Measurements from ENCODE around the gene C1orf56. TPM values are rescaled to one million over a fixed set of nuclear protein-coding genes. Genes with fewer than 3 reads are reported as not detected.
A peak's percentile ranks its signal among the peaks of the same experiment; 100 is the strongest.

Gene C1orf56
- total and polyA plus RNA-seq, 11 donors: 6.3 to 14.2 (median 7.8) TPM

- Histone ChIP-seq H3K9me3 (no peaks in the 10 kb centered on the region), H3K4me1 (peaks cover 6 to 68% (median 38%) of the 10 kb centered on the region in 12 donors), H3K4me3 (no peak overlapping the region), H3K36me3 (peaks cover 0 to 64% (median 57%) of the 10 kb centered on the region in 9 donors), H3K27ac (no peak overlapping the region), H3K27me3 (no peaks in the 10 kb centered on the region)
- no peak for DNase-seq
- TF ChIP-seq CTCF (IDR thresholded peaks at IDR 0.05): no peak
- no peak for TF ChIP-seq POLR2A (IDR thresholded peaks at IDR 0.05)
- no peak for ATAC-seq
- WGBS, 4 donors: 91 to 96% (median 95%) methylated on average over 3 of the region's 3 CpGs
- intact Hi-C loops (cut with DNase I): no loop called here
These were observed 47.1 kb upstream of the C1orf56 start for GRCh38 chr1:151000408-151000807.

GRCh38 chr1:151001602-151002001 is 45.9 kb upstream of the C1orf56 start:
- Histone ChIP-seq H3K36me3 (peaks cover 0 to 62% (median 57%) of the 10 kb centered on the region in 9 donors), H3K9me3 (no peaks in the 10 kb centered on the region), H3K4me1 (peaks cover 6 to 71% (median 35%) of the 10 kb centered on the region in 12 donors), H3K4me3 (no peak overlapping the region), H3K27me3 (no peaks in the 10 kb centered on the region), H3K27ac (peak overlapping the region in 1 of 12 donors; percentile 64)
- WGBS, 4 donors: 51 to 68% (median 62%) methylated on average over 4 of the region's 4 CpGs
- DNase-seq (no peak), ATAC-seq (no peak)
- TF ChIP-seq CTCF (IDR thresholded peaks at IDR 0.05): no peak
- TF ChIP-seq POLR2A (IDR thresholded peaks at IDR 0.05): no peak
- intact Hi-C loops (cut with DNase I): no loop called here

- intact Hi-C loops (cut with DNase I): no loop called here
- Histone ChIP-seq H3K27me3 (no peaks in the 10 kb centered on the region), H3K4me1 (peaks cover 7 to 75% (median 38%) of the 10 kb centered on the region in 12 donors), H3K27ac (peak overlapping the region in 4 of 12 donors; percentile 7 to 64 (median 34)), H3K36me3 (peaks cover 0 to 57% (median 54%) of the 10 kb centered on the region in 9 donors), H3K9me3 (no peaks in the 10 kb centered on the region), H3K4me3 (no peak overlapping the region)
- no peak for TF ChIP-seq CTCF (IDR thresholded peaks at IDR 0.05)
- no peak for TF ChIP-seq POLR2A (IDR thresholded peaks at IDR 0.05)
- ATAC-seq (no peak), DNase-seq (no peak)
- 58 to 66% (median 62%) methylated on average over 2 to 3 of the region's 3 CpGs for WGBS, 4 donors
These were observed 45.5 kb upstream of the C1orf56 start for GRCh38 chr1:151002051-151002450.

- H3K36me3 ChIP-seq: peaks cover 0 to 52% (median 48%) of the 10 kb centered on the region in 9 donors
- peak overlapping the region in 4 of 12 donors; percentile 55 to 82 (median 72) for H3K4me3 ChIP-seq
- ATAC-seq (no peak), DNase-seq (no peak)
- H3K27ac ChIP-seq: peak overlapping the region in 7 of 12 donors; percentile 11 to 64 (median 52)
- no peaks in the 10 kb centered on the region for H3K27me3 ChIP-seq
- intact Hi-C loops (cut with DNase I): no loop called here
- peaks cover 12 to 81% (median 43%) of the 10 kb centered on the region in 12 donors for H3K4me1 ChIP-seq
- WGBS, 4 donors: 47 to 66% (median 54%) methylated on average over 2 of the region's 2 CpGs
- TF ChIP-seq CTCF (IDR thresholded peaks at IDR 0.05) (no peak), POLR2A (IDR thresholded peaks at IDR 0.05) (no peak)
- H3K9me3 ChIP-seq: no peaks in the 10 kb centered on the region
These were observed 44.9 kb upstream of the C1orf56 start for GRCh38 chr1:151002611-151003010.

Measured in heart left ventricle (tissue), 16 donors.